ENCODE results near the gene FOXD4L1.
"Not testable (repeated sequence)": the region's sequence is repeated elsewhere in the genome, so short reads cannot be mapped to it uniquely, and the experiment has no call there.

The FOXD4L1 gene

DNA sequence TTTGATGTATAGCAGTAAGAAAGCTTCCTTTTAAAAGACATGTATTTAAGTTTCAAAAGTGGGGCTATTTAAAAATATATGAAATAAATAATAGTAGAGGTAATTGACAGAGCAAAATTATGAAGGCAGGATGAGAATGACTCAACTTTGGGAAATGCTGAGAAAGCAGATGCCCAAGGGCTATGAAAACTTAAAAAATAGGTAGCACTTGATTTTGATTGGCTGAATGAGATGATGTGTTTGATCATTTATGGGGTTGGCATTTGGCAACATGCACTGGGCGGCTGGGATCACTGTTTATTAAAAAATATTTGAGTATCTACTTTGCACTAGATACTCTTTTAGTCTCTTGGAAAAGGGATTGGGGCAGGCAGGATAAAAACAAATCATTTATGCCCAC, 26.5 kb downstream of the FOXD4L1 start:
- in situ Hi-C loops (cut with HindIII; ENCODE audit: low sequenced_read_pairs): not testable (repeated sequence)

GRCh38 chr2:113527350-113528045, 29.0 kb downstream of the FOXD4L1 start:
- in situ Hi-C loops (cut with HindIII; ENCODE audit: low sequenced_read_pairs): not testable (repeated sequence)

DNA sequence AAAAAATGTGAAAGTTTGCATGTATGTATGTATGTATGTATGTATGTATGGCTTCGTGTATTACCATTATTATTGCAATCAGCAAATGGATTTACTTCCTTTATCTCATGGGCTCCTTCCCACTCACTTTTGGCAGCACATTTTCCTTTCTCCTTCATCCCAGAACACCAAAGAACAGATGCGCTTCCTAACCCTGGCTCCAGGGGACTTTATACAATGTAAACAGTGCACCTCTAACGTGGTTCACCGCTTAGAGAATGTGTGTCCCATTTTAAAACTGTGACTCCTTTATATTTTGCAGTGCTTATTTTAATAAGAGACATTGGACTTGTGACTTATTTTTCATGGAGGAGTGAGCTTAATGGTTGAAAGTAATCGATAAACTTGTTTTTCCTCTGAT, 29.7 kb downstream of the FOXD4L1 start:
- in situ Hi-C loops (cut with HindIII; ENCODE audit: low sequenced_read_pairs): not testable (repeated sequence)

- in situ Hi-C loops (cut with HindIII; ENCODE audit: low sequenced_read_pairs): not testable (repeated sequence)
These were observed 30.4 kb downstream of the FOXD4L1 start for GRCh38 chr2:113528904-113529303.

DNA sequence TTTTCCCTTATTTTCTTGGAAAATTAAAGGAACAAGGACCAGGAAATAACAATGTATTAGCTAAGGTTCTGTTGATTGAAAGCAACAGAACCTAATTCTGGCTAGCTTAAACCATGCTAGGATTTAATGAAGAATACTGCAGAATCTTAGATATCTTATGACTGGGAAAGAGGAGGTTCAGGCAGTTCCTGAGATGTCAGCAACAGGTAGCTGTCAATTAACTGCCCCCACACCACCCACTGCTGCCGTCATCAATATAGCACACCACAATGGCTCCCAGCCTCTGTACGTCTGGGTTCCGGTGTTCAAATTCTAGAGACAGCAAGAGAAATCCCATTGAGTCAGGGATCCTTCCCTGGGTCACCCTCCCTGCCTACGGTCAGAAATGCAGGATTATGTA, 34.5 kb downstream of the FOXD4L1 start:
- in situ Hi-C loops (cut with HindIII; ENCODE audit: low sequenced_read_pairs): not testable (repeated sequence)

- in situ Hi-C loops (cut with HindIII; ENCODE audit: low sequenced_read_pairs): not testable (repeated sequence)
These were observed 38.1 kb downstream of the FOXD4L1 start for GRCh38 chr2:113536573-113536972.

GRCh38 chr2:113540834-113541203, 42.4 kb downstream of the FOXD4L1 start:
- in situ Hi-C loops (cut with HindIII; ENCODE audit: low sequenced_read_pairs): not testable (repeated sequence)

DNA sequence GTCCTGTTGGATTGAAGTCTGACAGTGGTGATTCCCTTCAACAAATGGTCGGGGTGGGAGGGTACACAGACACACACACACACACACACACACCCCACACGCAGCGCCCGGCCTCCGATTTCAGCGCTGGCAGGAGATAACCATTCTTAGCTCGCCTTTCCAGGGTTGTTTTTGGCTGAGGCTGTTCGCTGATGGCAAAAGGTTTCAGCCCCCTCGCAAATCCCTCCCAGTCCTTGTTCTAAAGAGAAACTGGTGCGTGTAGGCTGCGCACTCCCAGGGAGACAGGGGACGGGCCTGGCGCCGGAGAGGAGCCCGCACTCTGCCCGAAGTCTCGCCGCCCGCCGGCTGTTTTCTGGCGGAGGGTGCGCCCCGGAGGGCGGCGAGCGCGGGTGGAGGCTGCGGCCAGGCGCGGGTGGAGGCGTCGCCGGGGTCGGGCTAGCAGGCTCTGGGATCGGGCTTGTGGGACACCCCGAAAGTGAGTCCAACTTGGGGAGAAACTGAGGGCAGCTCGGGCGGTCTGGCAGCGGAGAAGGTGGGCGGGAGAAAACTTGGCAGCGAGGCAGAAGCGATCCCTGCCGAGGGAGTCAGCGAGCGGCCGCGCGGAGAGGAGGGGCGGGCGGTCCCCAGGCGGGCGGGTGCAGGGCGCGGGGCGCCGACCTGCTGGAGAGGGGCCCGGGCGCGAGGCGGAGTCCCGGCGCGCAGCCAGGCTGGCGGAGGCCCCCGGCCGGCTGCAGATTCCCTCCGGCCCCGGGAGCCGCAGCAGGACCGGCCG, 42.9 kb downstream of the FOXD4L1 start:
- in situ Hi-C loops (cut with HindIII; ENCODE audit: low sequenced_read_pairs): not testable (repeated sequence)

- in situ Hi-C loops (cut with HindIII; ENCODE audit: low sequenced_read_pairs): not testable (repeated sequence)
These were observed 43.6 kb downstream of the FOXD4L1 start for GRCh38 chr2:113541976-113542485.

GRCh38 chr2:113542529-113542928, 44.1 kb downstream of the FOXD4L1 start:
- in situ Hi-C loops (cut with HindIII; ENCODE audit: low sequenced_read_pairs): not testable (repeated sequence)

Data from endothelial cell of hepatic sinusoid (primary cell).